K562 (cell line): Measurements from ENCODE around the gene CCDC85C. TPM values are rescaled to one million over a fixed set of nuclear protein-coding genes. Genes with fewer than 3 reads are reported as not detected.
A peak's percentile ranks its signal among the peaks of the same experiment; 100 is the strongest.

Experiments
- ATAC-seq: fragments of 200-7000 bp; cut with Tn5 transposase; 3 replicates; pipeline ENCODE4 v1.9.1; 2020; ENCODE audit warnings: moderate library complexity
- BruUV-seq: library from RNA; stranded (reverse); fragments of 400-500 nt; replicated peaks from 2 replicates; lab custom pipeline; 2021; lab: Mats Ljungman, UMichigan
- CTCF ChIA-PET: fragments of 300-600 bp; formaldehyde crosslinking; extraction: SDS; loops from one replicate; lab custom pipeline; 2021; ENCODE audit warnings: low intra/inter-chr PET ratio; lab: Yijun Ruan, JAX
- POLR2A ChIA-PET: fragments of 300-600, 350-650 bp; sonication (Branson Sonifier 250); formaldehyde crosslinking; extraction: SDS; loops from one replicate; lab custom pipeline; 2021; ENCODE audit warnings: antibody characterized with exemption, inconsistent platforms; lab: Yijun Ruan, JAX
- DNase-seq, 4 experiments: peaks; one replicate each; pipeline versions ENCODE4 v3.0.0 to v3.0.0-alpha.2; 2011 to 2018; ENCODE audit warnings: low spot score in 3 of 4, mixed read lengths in 3 of 4; ENCODE audit errors: extremely low read depth in 1 of 4
- FAIRE-seq: peaks from 2 replicates; lab custom pipeline; 2011; peaks lifted over from hg19 to GRCh38; lab: Jason Lieb, UNC
- H2AFZ ChIP-seq: 2 replicates; pipeline ENCODE4 v1.6.0; 2011; ENCODE audit warnings: low read depth, low read length, control low read depth, inconsistent platforms
- H3K27ac ChIP-seq: fragments of 200-600 bp; 3 replicates; pipeline ENCODE4 v1.8.0; 2011; ENCODE audit warnings: low read depth, mild to moderate bottlenecking, control low read depth, inconsistent platforms, low read length, moderate library complexity, mixed read lengths; ENCODE audit errors: extremely low read depth
- H3K27me3 ChIP-seq, 2 experiments: fragments of 300-600 bp in 1 of 2; 2 replicates in 1 of 2; 3 replicates in 1 of 2; pipeline versions ENCODE4 v1.6.0 to v1.8.0; 2011; ENCODE audit warnings: inconsistent platforms in 2 of 2, low read length in 2 of 2, mild to moderate bottlenecking in 1 of 2, mixed read lengths in 1 of 2, moderate library complexity in 1 of 2; ENCODE audit not compliant: control insufficient read depth in 2 of 2, insufficient read depth in 2 of 2
- H3K36me3 ChIP-seq: fragments of 300-600 bp; 3 replicates; pipeline ENCODE4 v1.8.0; 2011; ENCODE audit warnings: mild to moderate bottlenecking, low read length, inconsistent platforms; ENCODE audit not compliant: control insufficient read depth, insufficient read depth
- H3K4me1 ChIP-seq, 2 experiments: fragments of 200-600 bp in 1 of 2; replicated peaks in 1 of 2; 2 replicates in 1 of 2; 3 replicates in 1 of 2; pipeline versions ENCODE4 v1.5.1 to v1.8.0; 2011; ENCODE audit warnings: inconsistent platforms in 2 of 2, low read length in 2 of 2, mild to moderate bottlenecking in 1 of 2, mixed read lengths in 1 of 2, moderate library complexity in 1 of 2; ENCODE audit not compliant: control insufficient read depth in 2 of 2, insufficient read depth in 2 of 2
- H3K4me2 ChIP-seq: 2 replicates; pipeline ENCODE4 v1.6.1; 2011; ENCODE audit warnings: low read length, control low read depth, inconsistent platforms, mixed read lengths; ENCODE audit not compliant: insufficient read depth
- H3K4me3 ChIP-seq: fragments of 200-600 bp; sonication (generic), shearing (Covaris generic); 2 replicates; pipeline ENCODE4 v1.5.1; 2016; ENCODE audit warnings: control low read depth, inconsistent platforms
- H3K79me2 ChIP-seq: fragments of 200-600 bp; 3 replicates; pipeline ENCODE4 v1.8.0; 2011; ENCODE audit warnings: low read length, inconsistent platforms; ENCODE audit not compliant: control insufficient read depth, insufficient read depth
- H3K9ac ChIP-seq, 2 experiments: 2 replicates each; pipeline versions ENCODE4 v1.6.0 to v1.6.1; 2011; ENCODE audit warnings: low read depth in 2 of 2, low read length in 2 of 2, control low read depth in 1 of 2, inconsistent platforms in 1 of 2, mild to moderate bottlenecking in 1 of 2, mixed read lengths in 1 of 2; ENCODE audit not compliant: insufficient read depth in 1 of 2
- H3K9me1 ChIP-seq: one replicate; pipeline ENCODE4 v1.6.0; 2011; ENCODE audit warnings: inconsistent platforms, mild to moderate bottlenecking, low read length, moderate library complexity; ENCODE audit not compliant: control insufficient read depth, insufficient read depth
- H3K9me3 ChIP-seq: replicated peaks from 2 replicates; pipeline ENCODE4 v1.5.1; 2011; ENCODE audit warnings: low read depth, low read length, inconsistent platforms; ENCODE audit not compliant: control insufficient read depth, insufficient read depth
- H4K20me1 ChIP-seq: replicated peaks from 2 replicates; pipeline ENCODE4 v1.6.1; 2011; ENCODE audit warnings: low read length, inconsistent platforms, mixed read lengths; ENCODE audit not compliant: control insufficient read depth, insufficient read depth
- ARNT ChIP-seq, 2 experiments: fragments of 450-650 bp; IDR thresholded peaks; 2 replicates each; pipeline ENCODE4 v1.6.1; 2016; ENCODE audit warnings: mild to moderate bottlenecking in 1 of 2
- CHD4 ChIP-seq: fragments of 200-600 bp; sonication (generic); IDR thresholded peaks from 3 replicates; pipeline ENCODE4 v1.6.1; 2012; ENCODE audit warnings: low read depth, mild to moderate bottlenecking, mixed read lengths, low read length, inconsistent platforms; ENCODE audit not compliant: insufficient read depth, insufficient replicate concordance, poor library complexity, severe bottlenecking
- COPS2 ChIP-seq: fragments of 450-650 bp; conservative IDR thresholded peaks from 2 replicates; pipeline ENCODE4 v1.6.1; 2016; ENCODE audit warnings: mild to moderate bottlenecking, moderate library complexity
- EP400 ChIP-seq: fragments of 450-650 bp; IDR thresholded peaks from 2 replicates; pipeline ENCODE4 v1.6.1; 2017; ENCODE audit warnings: antibody characterized with exemption, mild to moderate bottlenecking, moderate library complexity
- GTF2A2 ChIP-seq: IDR thresholded peaks from 2 replicates; pipeline ENCODE4 v1.6.1; 2016; ENCODE audit warnings: mild to moderate bottlenecking, missing genetic modification characterization, missing compliant biosample characterization
- KDM1A ChIP-seq, 2 experiments: fragments of 450-650 bp; IDR thresholded peaks; 2 replicates each; pipeline ENCODE4 v1.6.1; 2016; ENCODE audit warnings: mild to moderate bottlenecking in 2 of 2
- KLF13 ChIP-seq: fragments of 450-650 bp; IDR thresholded peaks from 2 replicates; pipeline ENCODE4 v1.6.1; 2016; ENCODE audit warnings: missing genetic modification characterization, low read depth, mild to moderate bottlenecking, missing compliant biosample characterization, moderate library complexity, borderline replicate concordance
- MXI1 ChIP-seq: IDR thresholded peaks from 2 replicates; pipeline ENCODE4 v1.6.1; 2011; ENCODE audit warnings: low read depth, mild to moderate bottlenecking, improper control_type of control experiment, low read length
- NCOA2 ChIP-seq, 2 experiments: fragments of 450-650 bp; IDR thresholded peaks; 2 replicates each; pipeline ENCODE4 v1.6.1; 2018; ENCODE audit warnings: mild to moderate bottlenecking in 2 of 2, moderate library complexity in 1 of 2; ENCODE audit not compliant: partially characterized antibody in 2 of 2
- NFATC3 ChIP-seq: fragments of 450-650 bp; IDR thresholded peaks from 2 replicates; pipeline ENCODE4 v1.6.1; 2017; ENCODE audit warnings: mild to moderate bottlenecking
- PHF21A ChIP-seq: fragments of 450-650 bp; IDR thresholded peaks from 2 replicates; pipeline ENCODE4 v1.6.1; 2017; ENCODE audit warnings: low read depth, borderline replicate concordance
- POLR2A ChIP-seq: fragments of 450-650 bp; conservative IDR thresholded peaks from 2 replicates; pipeline ENCODE4 v1.6.1; 2016
- POLR3A ChIP-seq: IDR thresholded peaks from 2 replicates; pipeline ENCODE4 v1.6.1; 2011; ENCODE audit warnings: borderline replicate concordance, mild to moderate bottlenecking, moderate library complexity; ENCODE audit not compliant: insufficient read length, insufficient read depth; ENCODE audit errors: extremely low read depth
- SMARCA5 ChIP-seq: fragments of 450-650 bp; IDR thresholded peaks from 2 replicates; pipeline ENCODE4 v1.6.1; 2016
- SPI1 ChIP-seq: IDR thresholded peaks from 2 replicates; pipeline ENCODE4 v1.6.1; 2011; ENCODE audit warnings: low read depth, low read length, control low read depth, borderline replicate concordance
- ZBTB7A ChIP-seq: IDR thresholded peaks from 2 replicates; pipeline ENCODE4 v1.6.1; 2011; ENCODE audit warnings: low read depth, mild to moderate bottlenecking, low read length, moderate library complexity, borderline replicate concordance; ENCODE audit not compliant: control insufficient read depth
- WGBS: fragments of 100-300 bp; shearing (Covaris generic); methylation state at CpG from one replicate; pipeline ENCODE4 v1.1.6; 2016; ENCODE audit warnings: low coverage, mixed read lengths; ENCODE audit not compliant: insufficient coverage; ENCODE audit errors: missing lambda C conversion rate; 5-methylcytosine and 5-hydroxymethylcytosine counted together
- in situ Hi-C: fragments of 300-500 bp; cut with MboI; formaldehyde crosslinking; loops from 4 replicates; pipeline ENCODE4 v1.15.0; 2018; ENCODE audit warnings: inconsistent platforms, mixed read lengths
- intact Hi-C: fragments of 100-400 bp; cut with micrococcal nuclease; formaldehyde crosslinking; loops from 2 replicates; pipeline ENCODE4 v1.14.2; 2022
- polyA plus RNA-seq, 8 experiments: library from polyadenylated mRNA; depleted of rRNA in 4 of 8; stranded (reverse) in 5 of 8; unstranded in 3 of 8; fragments of >200 nt; fragmentation: Nextera tagmentation in 2 of 8; fragmentation: Illumina TruSeq in 1 of 8; extraction: Ambion mirVana in 2 of 8; extraction: Trizol in 1 of 8; gene quantifications; 2 replicates each; pipeline versions ENCODE4 v1.2.1 to v1.2.3, GENCODE V29; 2011 to 2014; ENCODE audit warnings: inconsistent platforms in 1 of 8, missing spikeins in 1 of 8
- total RNA-seq, 7 experiments: library from RNA; depleted of rRNA in 6 of 7; stranded (reverse); fragments of >200 nt in 6 of 7; fragmentation: Illumina TruSeq in 2 of 7; extraction: Trizol in 2 of 7; gene quantifications; 2 replicates each; pipeline versions ENCODE4 v1.2.1 to v1.2.3, GENCODE V29; 2011 to 2021; ENCODE audit warnings: low replicate concordance in 1 of 7
- TF ChIP-seq, protein P1 (sequence below): sonication (generic); formaldehyde crosslinking; IDR thresholded peaks from 2 replicates; pipeline ENCODE4 v1.8.1; 2022; ENCODE audit warnings: missing genetic modification reagents
- TF ChIP-seq, protein P2 (sequence below): sonication (generic); formaldehyde crosslinking; IDR thresholded peaks from 2 replicates; pipeline ENCODE4 v1.8.0; 2022; ENCODE audit warnings: missing genetic modification reagents, mild to moderate bottlenecking, borderline replicate concordance

Gene CCDC85C
- total and polyA plus RNA-seq, 9 of the 15 experiments (the other 6 are each of a cell fraction or from before 2014, with no cell fraction given), result 0.18 to 22.0 (median 6.3) TPM

DNA sequence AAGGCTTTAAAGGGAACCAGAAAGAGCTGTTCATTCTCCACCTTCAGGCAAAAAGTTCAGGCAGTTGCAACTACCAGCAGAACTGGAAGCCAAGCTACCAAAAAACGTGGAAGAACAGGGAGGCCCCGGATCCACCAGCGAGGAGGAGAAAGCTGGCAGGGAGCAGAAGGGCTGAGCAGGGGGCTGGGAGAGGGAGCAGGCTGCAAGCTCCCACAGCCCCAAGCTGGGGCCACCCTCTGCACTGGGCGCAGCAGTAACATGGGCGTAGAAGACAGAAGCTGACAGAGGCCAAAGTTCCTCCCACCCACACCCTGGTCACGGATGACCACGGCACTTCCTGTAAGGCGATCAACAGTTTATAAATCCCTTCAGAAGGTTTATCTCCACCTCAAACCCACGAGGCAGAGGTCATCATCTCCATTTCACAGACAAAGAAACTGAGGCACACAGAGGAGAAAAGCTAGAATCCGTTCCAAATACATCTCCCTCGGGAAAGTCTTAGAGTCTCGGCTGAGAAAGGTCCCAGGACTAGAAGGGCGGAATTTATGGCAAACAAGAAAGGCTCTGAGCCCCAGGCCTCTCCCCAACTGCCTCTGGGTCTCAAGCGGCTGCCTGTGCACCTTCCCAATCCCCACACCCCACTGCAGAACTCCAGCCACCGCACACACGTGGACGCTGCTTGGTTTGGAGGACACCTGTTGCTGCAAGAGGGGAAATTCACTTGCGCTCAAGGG is 1.8 kb downstream of the CCDC85C start (continued):
- TF ChIP-seq KLF13 (tag) (no peak), POLR2A (no peak), ARNT (IDR thresholded peaks at IDR 0.05) (no peak), KDM1A (IDR thresholded peaks at IDR 0.05) (peak; percentile 45 to 67; a peak in 3 of 4 replicates), SMARCA5 (0 out of 2 replicates have a peak, but pooled peaks have one; percentile 46), MXI1 (peak; percentile 20; the same call in 1 of the 2 replicates), POLR3A (no peak), EP400 (no peak)

DNA sequence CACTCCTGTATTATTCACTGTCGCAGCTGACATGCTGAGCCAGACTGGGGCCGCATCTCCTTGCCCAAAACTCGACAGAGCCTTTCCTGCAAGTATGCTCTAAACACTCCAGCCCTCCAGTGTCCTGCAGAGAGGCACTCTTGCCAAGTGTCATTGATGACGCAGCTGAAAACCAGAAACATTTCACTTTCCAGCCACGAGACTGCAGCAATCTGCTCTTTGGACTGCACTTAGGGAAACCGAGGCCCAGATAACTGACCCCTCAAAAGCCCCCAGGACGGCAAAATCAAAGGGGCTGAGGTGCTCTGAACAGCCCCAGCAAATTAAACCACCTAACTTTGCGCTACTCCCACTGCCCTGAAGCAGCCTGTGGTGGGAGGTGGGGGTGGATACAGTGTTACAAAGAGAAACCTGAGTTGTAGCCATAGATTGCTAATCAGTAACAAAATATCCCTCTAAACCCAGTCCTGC is 2.6 kb downstream of the CCDC85C start:
- intact Hi-C loops, result no loop called here
- no peaks in the 10 kb centered on the region for H3K9me1 ChIP-seq
- H2AFZ ChIP-seq, result no peak overlapping the region
- DNase-seq (no peak), ATAC-seq (no peak), FAIRE-seq (no peak)
- ChIA-PET CTCF (no interaction called here), POLR2A (interaction anchor here (0.7 to 1.1 kb wide), 2 partner anchors 25 to 34 kb away, joined by 3 to 4 read pairs; no protein-coding TSS in a partner anchor)
- no peaks in the 10 kb centered on the region for H3K9me3 ChIP-seq
- WGBS, result 47% methylated on average over 6 of the region's 8 CpGs
- peaks cover 30 to 44% of the 10 kb centered on the region in 2 experiments for H3K4me1 ChIP-seq
- no peaks in the 10 kb centered on the region; the same call in 2 of the 3 replicates for H3K36me3 ChIP-seq
- H3K79me2 ChIP-seq, result peaks cover 46% of the 10 kb centered on the region
- H3K27ac ChIP-seq, result no peak overlapping the region
- no peaks in the 10 kb centered on the region for H3K27me3 ChIP-seq
- H3K4me2 ChIP-seq, result no peak overlapping the region
- BruUV-seq, result no TSS peak
- no peak overlapping the region; the same call in 1 of the 2 replicates for H3K4me3 ChIP-seq
- in situ Hi-C loops, result no loop called here
- H4K20me1 ChIP-seq, result peaks cover 44% of the 10 kb centered on the region
- H3K9ac ChIP-seq, result peak overlapping the region in 1 of 2 experiments; percentile 17; a peak in 1 of 4 replicates
- no peak for TF ChIP-seq PHF21A
- no peak for TF ChIP-seq NCOA2 (IDR thresholded peaks at IDR 0.05; ENCODE audit: partially characterized antibody in 2 of 2)
- no peak for TF ChIP-seq NFATC3
- no peak for TF ChIP-seq CHD4
- no peak for TF ChIP-seq SPI1
- TF ChIP-seq, protein P1, sequence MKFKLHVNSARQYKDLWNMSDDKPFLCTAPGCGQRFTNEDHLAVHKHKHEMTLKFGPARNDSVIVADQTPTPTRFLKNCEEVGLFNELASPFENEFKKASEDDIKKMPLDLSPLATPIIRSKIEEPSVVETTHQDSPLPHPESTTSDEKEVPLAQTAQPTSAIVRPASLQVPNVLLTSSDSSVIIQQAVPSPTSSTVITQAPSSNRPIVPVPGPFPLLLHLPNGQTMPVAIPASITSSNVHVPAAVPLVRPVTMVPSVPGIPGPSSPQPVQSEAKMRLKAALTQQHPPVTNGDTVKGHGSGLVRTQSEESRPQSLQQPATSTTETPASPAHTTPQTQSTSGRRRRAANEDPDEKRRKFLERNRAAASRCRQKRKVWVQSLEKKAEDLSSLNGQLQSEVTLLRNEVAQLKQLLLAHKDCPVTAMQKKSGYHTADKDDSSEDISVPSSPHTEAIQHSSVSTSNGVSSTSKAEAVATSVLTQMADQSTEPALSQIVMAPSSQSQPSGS, result no peak
- TF ChIP-seq ZBTB7A, result 0 out of 2 replicates have a peak, but pooled peaks have one; percentile 21
- no peak for TF ChIP-seq GTF2A2 (tag)
- TF ChIP-seq, protein P2, sequence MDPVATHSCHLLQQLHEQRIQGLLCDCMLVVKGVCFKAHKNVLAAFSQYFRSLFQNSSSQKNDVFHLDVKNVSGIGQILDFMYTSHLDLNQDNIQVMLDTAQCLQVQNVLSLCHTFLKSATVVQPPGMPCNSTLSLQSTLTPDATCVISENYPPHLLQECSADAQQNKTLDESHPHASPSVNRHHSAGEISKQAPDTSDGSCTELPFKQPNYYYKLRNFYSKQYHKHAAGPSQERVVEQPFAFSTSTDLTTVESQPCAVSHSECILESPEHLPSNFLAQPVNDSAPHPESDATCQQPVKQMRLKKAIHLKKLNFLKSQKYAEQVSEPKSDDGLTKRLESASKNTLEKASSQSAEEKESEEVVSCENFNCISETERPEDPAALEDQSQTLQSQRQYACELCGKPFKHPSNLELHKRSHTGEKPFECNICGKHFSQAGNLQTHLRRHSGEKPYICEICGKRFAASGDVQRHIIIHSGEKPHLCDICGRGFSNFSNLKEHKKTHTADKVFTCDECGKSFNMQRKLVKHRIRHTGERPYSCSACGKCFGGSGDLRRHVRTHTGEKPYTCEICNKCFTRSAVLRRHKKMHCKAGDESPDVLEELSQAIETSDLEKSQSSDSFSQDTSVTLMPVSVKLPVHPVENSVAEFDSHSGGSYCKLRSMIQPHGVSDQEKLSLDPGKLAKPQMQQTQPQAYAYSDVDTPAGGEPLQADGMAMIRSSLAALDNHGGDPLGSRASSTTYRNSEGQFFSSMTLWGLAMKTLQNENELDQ (CRISPR knock-in tag), result no peak
- no peak for TF ChIP-seq COPS2
